GM12878 (cell line): ENCODE results near the gene SNTN. TPM values are rescaled to one million over a fixed set of nuclear protein-coding genes. Genes with fewer than 3 reads are reported as not detected.

Source experiments
- ATAC-seq: fragments of 200-7000 bp; cut with Tn5 transposase; 3 replicates; pipeline ENCODE4 v1.9.1; 2020; ENCODE audit warnings: mild to moderate bottlenecking, moderate library complexity
- BruUV-seq: library from RNA; stranded (reverse); fragments of 400-500 nt; replicated peaks from 2 replicates; lab custom pipeline; 2021; lab: Mats Ljungman, UMichigan
- CTCF ChIA-PET: fragments of 300-600 bp; sonication (Branson Sonifier 250); formaldehyde crosslinking; extraction: SDS; loops from one replicate; lab custom pipeline; 2021; ENCODE audit warnings: inconsistent platforms; lab: Yijun Ruan, JAX
- POLR2A ChIA-PET: fragments of 350-600 bp; formaldehyde crosslinking; extraction: SDS; loops from one replicate; lab custom pipeline; 2021; ENCODE audit warnings: inconsistent platforms; lab: Charles Lee
- RAD21 ChIA-PET: fragments of 300-600 bp; sonication (Branson Sonifier 250); formaldehyde crosslinking; loops from one replicate; lab custom pipeline; 2023; ENCODE audit warnings: antibody characterized with exemption; ENCODE audit not compliant: unreplicated experiment; lab: Charles Lee
- SMC1A ChIA-PET: fragments of 300-600 bp; sonication (Branson Sonifier 250); formaldehyde crosslinking; loops from one replicate; lab custom pipeline; 2023; ENCODE audit not compliant: unreplicated experiment, uncharacterized antibody; lab: Charles Lee
- DNase-seq: peaks from one replicate; pipeline ENCODE4 v3.0.0-alpha.2; 2011; ENCODE audit warnings: low read depth, low spot score
- FAIRE-seq: peaks from 3 replicates; lab custom pipeline; 2011; peaks lifted over from hg19 to GRCh38; lab: Jason Lieb, UNC
- H2AFZ ChIP-seq: 2 replicates; pipeline ENCODE4 v1.6.0; 2011; ENCODE audit warnings: low read depth, low read length, control low read depth; ENCODE audit not compliant: control insufficient read depth
- H3K27ac ChIP-seq: 2 replicates; pipeline ENCODE4 v1.5.1; 2011; ENCODE audit warnings: control low read depth; ENCODE audit not compliant: control insufficient read depth, insufficient read depth
- H3K27me3 ChIP-seq, 2 experiments: replicated peaks in 1 of 2; 2 replicates each; pipeline versions ENCODE4 v1.6.0 to v1.6.1; 2011; ENCODE audit warnings: low read length in 1 of 2; ENCODE audit not compliant: control insufficient read depth in 2 of 2, insufficient read depth in 2 of 2
- H3K36me3 ChIP-seq, 2 experiments: 2 replicates each; pipeline ENCODE4 v1.5.1; 2011; ENCODE audit warnings: low read length in 1 of 2; ENCODE audit not compliant: control insufficient read depth in 2 of 2, insufficient read depth in 2 of 2
- H3K4me1 ChIP-seq: 2 replicates; pipeline ENCODE4 v1.6.1; 2011; ENCODE audit warnings: mild to moderate bottlenecking, low read length, moderate library complexity, mixed read lengths; ENCODE audit not compliant: control insufficient read depth, insufficient read depth
- H3K4me2 ChIP-seq: 2 replicates; pipeline ENCODE4 v1.6.0; 2011; ENCODE audit warnings: control low read depth; ENCODE audit not compliant: control insufficient read depth, insufficient read depth
- H3K4me3 ChIP-seq: fragments of 200-600 bp; sonication (generic); 2 replicates; pipeline ENCODE4 v1.5.1; 2016
- H3K79me2 ChIP-seq: 2 replicates; pipeline ENCODE4 v1.6.0; 2011; ENCODE audit warnings: low read length; ENCODE audit not compliant: control insufficient read depth, insufficient read depth
- H3K9ac ChIP-seq: 2 replicates; pipeline ENCODE4 v1.8.0; 2011; ENCODE audit warnings: low read length, control low read depth, mixed read lengths; ENCODE audit not compliant: control insufficient read depth, insufficient read depth
- H3K9me3 ChIP-seq: replicated peaks from 3 replicates; pipeline ENCODE4 v1.5.1; 2011; ENCODE audit warnings: mild to moderate bottlenecking, low read length; ENCODE audit not compliant: control insufficient read depth, insufficient read depth
- H4K20me1 ChIP-seq: 2 replicates; pipeline ENCODE4 v1.6.0; 2011; ENCODE audit not compliant: control insufficient read depth, insufficient read depth
- CHD2 ChIP-seq: IDR thresholded peaks from 2 replicates; pipeline ENCODE4 v1.6.1; 2011; ENCODE audit warnings: low read depth, low read length, improper control_type of control experiment, borderline replicate concordance
- CREM ChIP-seq: IDR thresholded peaks from 2 replicates; pipeline ENCODE4 v1.6.1; 2014; ENCODE audit warnings: antibody characterized with exemption, low read depth
- IRF5 ChIP-seq: fragments of 450-650 bp; IDR thresholded peaks from 2 replicates; pipeline ENCODE4 v1.6.1; 2017; ENCODE audit warnings: borderline replicate concordance
- MEF2B ChIP-seq: fragments of 450-650 bp; IDR thresholded peaks from 2 replicates; pipeline ENCODE4 v1.6.1; 2018; ENCODE audit warnings: mild to moderate bottlenecking, moderate library complexity; ENCODE audit not compliant: partially characterized antibody, poor library complexity, severe bottlenecking
- MYC ChIP-seq: IDR thresholded peaks from 2 replicates; pipeline ENCODE4 v1.6.1; 2011; ENCODE audit warnings: mild to moderate bottlenecking, low read length, moderate library complexity, inconsistent platforms; ENCODE audit not compliant: insufficient read depth, insufficient replicate concordance, insufficient read length, severe bottlenecking
- NFYA ChIP-seq: IDR thresholded peaks from 2 replicates; pipeline ENCODE4 v1.6.1; 2011; ENCODE audit warnings: low read depth, mild to moderate bottlenecking, low read length, improper control_type of control experiment, borderline replicate concordance
- PAX5 ChIP-seq: IDR thresholded peaks from 2 replicates; pipeline ENCODE4 v1.6.1; 2011; ENCODE audit warnings: low read depth, low read length, borderline replicate concordance
- PBX3 ChIP-seq: IDR thresholded peaks from 2 replicates; pipeline ENCODE4 v1.6.1; 2011; ENCODE audit warnings: mild to moderate bottlenecking, low read depth, low read length, moderate library complexity; ENCODE audit not compliant: insufficient replicate concordance
- PRDM15 ChIP-seq: fragments of 450-650 bp; formaldehyde crosslinking; IDR thresholded peaks from 2 replicates; pipeline ENCODE4 v1.4.0; 2020; ENCODE audit warnings: mild to moderate bottlenecking, moderate library complexity
- TCF7 ChIP-seq: IDR thresholded peaks from 2 replicates; pipeline ENCODE4 v1.6.1; 2014; ENCODE audit warnings: antibody characterized with exemption, borderline replicate concordance
- YBX1 ChIP-seq: fragments of 450-650 bp; IDR thresholded peaks from 2 replicates; pipeline ENCODE4 v1.6.1; 2016; ENCODE audit warnings: antibody characterized with exemption
- ZNF217 ChIP-seq: fragments of 450-650 bp; IDR thresholded peaks from 2 replicates; pipeline ENCODE4 v1.6.1; 2017; ENCODE audit warnings: antibody characterized with exemption, mild to moderate bottlenecking
- WGBS: methylation state at CpG from one replicate; pipeline ENCODE4 v1.1.6; 2016; ENCODE audit warnings: low lambda C conversion rate; ENCODE audit not compliant: insufficient replicate concordance, insufficient coverage; ENCODE audit errors: missing lambda C conversion rate; 5-methylcytosine and 5-hydroxymethylcytosine counted together
- in situ Hi-C: fragments of 300-500 bp; cut with MboI; formaldehyde crosslinking; loops from 9 replicates; pipeline ENCODE4 v1.14.3; 2018; ENCODE audit warnings: mixed read lengths
- intact Hi-C: fragments of 100-400 bp; cut with micrococcal nuclease; formaldehyde crosslinking; loops from one replicate; pipeline ENCODE4 v1.14.2; 2022; ENCODE audit not compliant: unreplicated experiment
- polyA plus RNA-seq, 11 experiments: library from polyadenylated mRNA; depleted of rRNA in 4 of 11; unstranded in 6 of 11; stranded (reverse) in 5 of 11; fragments of >200 nt; fragmentation: Nextera tagmentation in 4 of 11; fragmentation: Illumina TruSeq in 1 of 11; extraction: Ambion mirVana in 4 of 11; extraction: Trizol in 1 of 11; gene quantifications; 1 replicate in 1 of 11; 2 replicates in 10 of 11; pipeline versions ENCODE4 v1.2.1 to v1.2.3, GENCODE V29; 2011 to 2016; ENCODE audit warnings: inconsistent platforms in 2 of 11, missing spikeins in 2 of 11, low read depth in 1 of 11
- total RNA-seq, 4 experiments: library from RNA; depleted of rRNA in 3 of 4; stranded (reverse); fragments of >200 nt in 3 of 4; fragmentation: Illumina TruSeq in 1 of 4; extraction: Trizol in 1 of 4; gene quantifications; 2 replicates each; pipeline versions ENCODE4 v1.2.1 to v1.2.3, GENCODE V29; 2013 to 2021
- TF ChIP-seq, protein P1 (sequence below): fragments of 150-350 bp; IDR thresholded peaks from 2 replicates; pipeline ENCODE4 v1.6.1; 2016; ENCODE audit warnings: low read depth, low read length

Gene SNTN
- total and polyA plus RNA-seq, 10 of the 15 experiments (the other 5 are each of a cell fraction or from before 2014, with no cell fraction given), result not detected

DNA sequence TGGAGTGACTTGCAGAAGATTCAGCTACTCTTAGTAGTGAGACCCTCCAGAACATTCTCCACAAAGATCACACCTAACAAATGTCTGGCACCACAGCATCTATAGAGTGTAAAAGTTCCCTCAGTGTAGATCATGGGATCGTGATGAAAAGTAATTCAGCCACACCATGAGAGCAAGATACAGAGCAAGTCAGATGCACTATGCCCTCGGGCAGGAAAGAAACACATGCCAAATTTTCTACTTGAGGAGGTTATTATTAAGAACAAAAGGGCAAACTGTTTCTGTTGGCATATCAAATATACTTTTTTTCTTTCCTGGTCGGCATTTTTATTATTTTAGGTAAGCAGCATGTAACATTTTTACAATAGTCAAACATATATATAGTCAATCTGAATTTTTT lies 44.8 kb upstream of the SNTN start:
- in situ Hi-C loops, result no loop called here
- CTCF ChIA-PET, result no interaction called here
- H2AFZ ChIP-seq, result no peak overlapping the region
- no peak overlapping the region for H3K4me3 ChIP-seq
- no peaks in the 10 kb centered on the region for H3K9me3 ChIP-seq
- DNase-seq, result no peak
- no peak for FAIRE-seq
- SMC1A ChIA-PET, result no interaction called here
- H4K20me1 ChIP-seq, result no peaks in the 10 kb centered on the region
- no peak for ATAC-seq
- H3K4me1 ChIP-seq, result no peaks in the 10 kb centered on the region
- H3K9ac ChIP-seq, result no peak overlapping the region
- intact Hi-C loops, result no loop called here
- no peaks in the 10 kb centered on the region for H3K79me2 ChIP-seq
- RAD21 ChIA-PET, result no interaction called here
- POLR2A ChIA-PET, result no interaction called here
- BruUV-seq, result no TSS peak
- H3K27ac ChIP-seq, result no peak overlapping the region
- no peaks in the 10 kb centered on the region for H3K27me3 ChIP-seq
- WGBS, result 1% methylated on average over 3 of the region's 3 CpGs
- H3K36me3 ChIP-seq, result no peaks in the 10 kb centered on the region
- H3K4me2 ChIP-seq, result no peak overlapping the region
- TF ChIP-seq MEF2B, result no peak
- no peak for TF ChIP-seq CHD2
- TF ChIP-seq YBX1, result no peak
- TF ChIP-seq PRDM15, result no peak
- TF ChIP-seq, protein P1, sequence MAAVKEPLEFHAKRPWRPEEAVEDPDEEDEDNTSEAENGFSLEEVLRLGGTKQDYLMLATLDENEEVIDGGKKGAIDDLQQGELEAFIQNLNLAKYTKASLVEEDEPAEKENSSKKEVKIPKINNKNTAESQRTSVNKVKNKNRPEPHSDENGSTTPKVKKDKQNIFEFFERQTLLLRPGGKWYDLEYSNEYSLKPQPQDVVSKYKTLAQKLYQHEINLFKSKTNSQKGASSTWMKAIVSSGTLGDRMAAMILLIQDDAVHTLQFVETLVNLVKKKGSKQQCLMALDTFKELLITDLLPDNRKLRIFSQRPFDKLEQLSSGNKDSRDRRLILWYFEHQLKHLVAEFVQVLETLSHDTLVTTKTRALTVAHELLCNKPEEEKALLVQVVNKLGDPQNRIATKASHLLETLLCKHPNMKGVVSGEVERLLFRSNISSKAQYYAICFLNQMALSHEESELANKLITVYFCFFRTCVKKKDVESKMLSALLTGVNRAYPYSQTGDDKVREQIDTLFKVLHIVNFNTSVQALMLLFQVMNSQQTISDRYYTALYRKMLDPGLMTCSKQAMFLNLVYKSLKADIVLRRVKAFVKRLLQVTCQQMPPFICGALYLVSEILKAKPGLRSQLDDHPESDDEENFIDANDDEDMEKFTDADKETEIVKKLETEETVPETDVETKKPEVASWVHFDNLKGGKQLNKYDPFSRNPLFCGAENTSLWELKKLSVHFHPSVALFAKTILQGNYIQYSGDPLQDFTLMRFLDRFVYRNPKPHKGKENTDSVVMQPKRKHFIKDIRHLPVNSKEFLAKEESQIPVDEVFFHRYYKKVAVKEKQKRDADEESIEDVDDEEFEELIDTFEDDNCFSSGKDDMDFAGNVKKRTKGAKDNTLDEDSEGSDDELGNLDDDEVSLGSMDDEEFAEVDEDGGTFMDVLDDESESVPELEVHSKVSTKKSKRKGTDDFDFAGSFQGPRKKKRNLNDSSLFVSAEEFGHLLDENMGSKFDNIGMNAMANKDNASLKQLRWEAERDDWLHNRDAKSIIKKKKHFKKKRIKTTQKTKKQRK, result no peak
- TF ChIP-seq PAX5, result no peak
- TF ChIP-seq CREM, result no peak
- no peak for TF ChIP-seq ZNF217
- TF ChIP-seq MYC, result no peak
- no peak for TF ChIP-seq PBX3
- no peak for TF ChIP-seq NFYA
- TF ChIP-seq TCF7, result no peak
- no peak for TF ChIP-seq IRF5
